ENCODE data around the gene LPCAT3.

GRCh38 chr12:6950401-6950801 lies 67.9 kb downstream of the LPCAT3 start:
- TF ChIP-seq POLR2A (IDR thresholded peaks at IDR 0.05) (no peak), CTCF (IDR thresholded peaks at IDR 0.05) (no peak), POLR2AphosphoS5 (IDR thresholded peaks at IDR 0.05) (no peak)

Data from stomach (tissue), 4 donors.